Measurements from ENCODE around the gene EHBP1. TPM values are rescaled to one million over a fixed set of nuclear protein-coding genes. Genes with fewer than 3 reads are reported as not detected.

Gene EHBP1
- total and polyA plus RNA-seq, 8 donors = 10.2 to 142 (median 37.9) TPM

- peaks cover 25 to 78% (median 63%) of the 10 kb centered on the region in 3 donors for H3K27me3 ChIP-seq
- H3K4me1 ChIP-seq = peaks cover 44 to 49% (median 48%) of the 10 kb centered on the region in 4 donors
- DNase-seq = peak in 1 of 2 donors; percentile 16
- H3K36me3 ChIP-seq = peaks cover 0 to 29% (median 20%) of the 10 kb centered on the region in 4 donors
- H3K9me3 ChIP-seq = peaks cover 0 to 16% (median 6%) of the 10 kb centered on the region in 4 donors
- 62 to 68% (median 67%) methylated on average over 8 of the region's 8 CpGs for WGBS, 5 donors
- H3K27ac ChIP-seq = no peak overlapping the region
- TF ChIP-seq POLR2AphosphoS5 (IDR thresholded peaks at IDR 0.05) = no peak
- TF ChIP-seq CTCF (IDR thresholded peaks at IDR 0.05) = no peak
- no peak for TF ChIP-seq POLR2A (IDR thresholded peaks at IDR 0.05)
- no peak for TF ChIP-seq EP300 (IDR thresholded peaks at IDR 0.05)
- H3K4me3 ChIP-seq = peak overlapping the region in 1 of 4 donors; percentile 78
- intact Hi-C loops (cut with DNase I; ENCODE audit: low total_unique reads) = no loop called here
These were observed 341.4 kb downstream of the EHBP1 start for GRCh38 chr2:63046961-63047320.

GRCh38 chr2:63047321-63048279 is 342.1 kb downstream of the EHBP1 start:
- no peak overlapping the region for H3K27ac ChIP-seq
- peaks cover 0 to 16% (median 7%) of the 10 kb centered on the region in 4 donors for H3K9me3 ChIP-seq
- DNase-seq = peak in 1 of 2 donors; percentile 68
- H3K4me3 ChIP-seq = peak overlapping the region; percentile 12 to 78 (median 25)
- peaks cover 0 to 29% (median 20%) of the 10 kb centered on the region in 4 donors for H3K36me3 ChIP-seq
- whole genome bisulfite sequencing, 5 donors = 18 to 40% (median 26%) methylated on average over 65 to 71 of the region's 71 CpGs
- peaks cover 27 to 85% (median 69%) of the 10 kb centered on the region in 3 donors for H3K27me3 ChIP-seq
- intact Hi-C loops (cut with DNase I; ENCODE audit: low total_unique reads) = no loop called here
- TF ChIP-seq EP300 (IDR thresholded peaks at IDR 0.05) (no peak), CTCF (IDR thresholded peaks at IDR 0.05) (no peak), POLR2A (IDR thresholded peaks at IDR 0.05) (no peak), POLR2AphosphoS5 (IDR thresholded peaks at IDR 0.05) (no peak)
- peaks cover 44 to 50% (median 48%) of the 10 kb centered on the region in 4 donors for H3K4me1 ChIP-seq

GRCh38 chr2:63048367-63049171 is 343.1 kb downstream of the EHBP1 start:
- Histone ChIP-seq H3K36me3 (peaks cover 0 to 29% (median 20%) of the 10 kb centered on the region in 4 donors), H3K9me3 (peaks cover 0 to 23% (median 8%) of the 10 kb centered on the region in 4 donors), H3K27ac (no peak overlapping the region), H3K27me3 (peaks cover 27 to 95% (median 79%) of the 10 kb centered on the region in 3 donors), H3K4me1 (peaks cover 44 to 53% (median 49%) of the 10 kb centered on the region in 4 donors), H3K4me3 (peak overlapping the region in 1 of 4 donors; percentile 78)
- WGBS, 5 donors = 10 to 22% (median 15%) methylated on average over 58 to 61 of the region's 61 CpGs
- TF ChIP-seq EP300 (IDR thresholded peaks at IDR 0.05) = no peak
- no peak for TF ChIP-seq POLR2AphosphoS5 (IDR thresholded peaks at IDR 0.05)
- no peak for TF ChIP-seq CTCF (IDR thresholded peaks at IDR 0.05)
- no peak for TF ChIP-seq POLR2A (IDR thresholded peaks at IDR 0.05)
- intact Hi-C loops (cut with DNase I; ENCODE audit: low total_unique reads) = no loop called here
- peak in 1 of 2 donors; percentile 59 for DNase-seq

All from stomach (tissue), 9 donors.